ENCODE data around the gene CCL24. TPM values are rescaled to one million over a fixed set of nuclear protein-coding genes. Genes with fewer than 3 reads are reported as not detected.
"Not testable (repeated sequence)": the region's sequence is repeated elsewhere in the genome, so short reads cannot be mapped to it uniquely, and the experiment has no call there.

Gene CCL24
- total and polyA plus RNA-seq, 2 donors: 0.19 to 0.78 TPM

DNA sequence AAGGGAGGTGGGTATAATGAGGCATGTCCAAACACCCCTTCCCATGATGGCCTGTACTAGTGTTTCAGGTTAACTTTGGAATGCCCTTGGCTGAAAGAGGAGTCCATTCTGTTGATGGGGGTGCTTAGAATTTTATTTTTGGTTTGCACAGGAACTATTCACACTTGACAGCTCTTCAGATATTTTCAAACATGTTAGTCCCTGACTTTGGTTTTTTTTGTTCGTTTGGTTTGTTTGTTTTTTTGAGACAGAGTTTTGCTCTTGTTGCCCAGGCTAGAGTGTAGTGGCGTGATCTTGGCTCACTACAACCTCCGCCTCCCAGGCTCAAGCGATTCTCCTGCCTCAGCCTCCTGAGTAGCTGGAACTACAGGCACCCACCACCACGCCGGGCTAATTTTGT is 31.5 kb upstream of the CCL24 start:
- not testable (repeated sequence) for H3K36me3 ChIP-seq (ENCODE audit: control insufficient read depth in 2 of 2, insufficient read depth in 2 of 2, low read length in 1 of 2); H3K27ac ChIP-seq (ENCODE audit: low read depth in 1 of 2, low read length in 1 of 2); H3K4me3 ChIP-seq (ENCODE audit: low read length in 2 of 2); H3K4me1 ChIP-seq (ENCODE audit: control insufficient read depth in 2 of 2, insufficient read depth in 2 of 2, low read length in 2 of 2); H3K27me3 ChIP-seq (ENCODE audit: control insufficient read depth in 2 of 2, insufficient read depth in 1 of 2, low read length in 1 of 2); H3K9me3 ChIP-seq (ENCODE audit: control insufficient read depth in 2 of 2, insufficient read depth in 1 of 2, low read length in 1 of 2)
- peak in 1 of 9 donors; percentile 10 for DNase-seq (ENCODE audit: low read depth in 6 of 9, low spot score in 9 of 9)
- 87% methylated on average over 6 of the region's 6 CpGs for WGBS

DNA sequence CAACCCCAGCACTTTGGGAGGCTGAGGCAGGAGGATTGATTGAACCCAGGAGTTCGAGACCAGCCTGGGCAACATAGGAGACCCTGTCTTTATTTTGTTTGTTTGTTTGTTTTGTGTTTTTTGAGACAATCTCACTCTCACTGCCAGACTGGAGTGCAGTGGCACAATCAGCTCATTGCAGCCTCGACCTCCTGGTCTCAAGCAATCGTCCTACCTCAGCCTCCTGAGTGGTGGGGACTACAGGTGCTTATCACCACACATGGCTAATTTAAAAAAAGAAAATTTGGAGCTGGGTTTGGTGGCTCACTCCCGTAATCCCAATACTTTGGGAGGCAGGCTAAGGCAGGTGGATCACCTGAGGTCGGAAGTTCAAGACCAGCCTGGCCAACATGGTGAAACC is 30.6 kb upstream of the CCL24 start:
- DNase-seq (ENCODE audit: low read depth in 6 of 9, low spot score in 9 of 9): no peak
- Histone ChIP-seq H3K9me3 (ENCODE audit: control insufficient read depth in 2 of 2, insufficient read depth in 1 of 2, low read length in 1 of 2) (no peaks in the 10 kb centered on the region), H3K4me1 (ENCODE audit: control insufficient read depth in 2 of 2, insufficient read depth in 2 of 2, low read length in 2 of 2) (peaks cover 0 to 6% of the 10 kb centered on the region in 2 donors), H3K27ac (ENCODE audit: low read depth in 1 of 2, low read length in 1 of 2) (peak overlapping the region in 1 of 2 donors; percentile 52), H3K27me3 (ENCODE audit: control insufficient read depth in 2 of 2, insufficient read depth in 1 of 2, low read length in 1 of 2) (no peaks in the 10 kb centered on the region), H3K4me3 (ENCODE audit: low read length in 2 of 2) (no peak overlapping the region), H3K36me3 (ENCODE audit: control insufficient read depth in 2 of 2, insufficient read depth in 2 of 2, low read length in 1 of 2) (no peaks in the 10 kb centered on the region)
- 92% methylated on average over 5 of the region's 5 CpGs for WGBS

DNA sequence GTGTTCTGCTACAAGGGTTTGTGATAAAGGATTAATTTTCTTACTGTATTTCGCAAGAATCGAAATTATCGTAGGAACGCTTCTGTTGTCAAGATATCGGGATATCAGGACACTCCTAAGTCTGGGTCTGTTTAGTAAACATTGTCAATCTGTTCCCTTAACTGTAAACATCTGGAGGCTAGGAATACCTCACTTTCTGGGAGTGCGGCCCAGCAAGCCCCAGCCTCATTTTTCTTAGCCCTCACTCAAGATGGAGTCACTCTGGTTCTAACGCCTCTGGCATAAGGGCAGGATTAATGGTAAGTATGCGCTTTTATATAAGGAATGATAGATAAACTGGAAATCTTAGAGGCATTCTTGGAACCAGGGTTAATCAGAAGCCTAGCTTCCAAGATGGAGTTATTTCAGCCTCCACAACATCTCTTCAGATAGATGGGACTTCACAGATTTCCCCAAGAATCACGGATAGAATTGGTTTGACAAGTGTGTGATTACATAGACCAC is 30.1 kb upstream of the CCL24 start:
- Histone ChIP-seq H3K4me3 (ENCODE audit: low read length in 2 of 2) (no peak overlapping the region), H3K4me1 (ENCODE audit: control insufficient read depth in 2 of 2, insufficient read depth in 2 of 2, low read length in 2 of 2) (peaks cover 0 to 6% of the 10 kb centered on the region in 2 donors), H3K36me3 (ENCODE audit: control insufficient read depth in 2 of 2, insufficient read depth in 2 of 2, low read length in 1 of 2) (no peaks in the 10 kb centered on the region), H3K27me3 (ENCODE audit: control insufficient read depth in 2 of 2, insufficient read depth in 1 of 2, low read length in 1 of 2) (no peaks in the 10 kb centered on the region), H3K9me3 (ENCODE audit: control insufficient read depth in 2 of 2, insufficient read depth in 1 of 2, low read length in 1 of 2) (no peaks in the 10 kb centered on the region), H3K27ac (ENCODE audit: low read depth in 1 of 2, low read length in 1 of 2) (no peak overlapping the region)
- WGBS: 98% methylated on average over 9 of the region's 9 CpGs
- DNase-seq (ENCODE audit: low read depth in 6 of 9, low spot score in 9 of 9): no peak

DNA sequence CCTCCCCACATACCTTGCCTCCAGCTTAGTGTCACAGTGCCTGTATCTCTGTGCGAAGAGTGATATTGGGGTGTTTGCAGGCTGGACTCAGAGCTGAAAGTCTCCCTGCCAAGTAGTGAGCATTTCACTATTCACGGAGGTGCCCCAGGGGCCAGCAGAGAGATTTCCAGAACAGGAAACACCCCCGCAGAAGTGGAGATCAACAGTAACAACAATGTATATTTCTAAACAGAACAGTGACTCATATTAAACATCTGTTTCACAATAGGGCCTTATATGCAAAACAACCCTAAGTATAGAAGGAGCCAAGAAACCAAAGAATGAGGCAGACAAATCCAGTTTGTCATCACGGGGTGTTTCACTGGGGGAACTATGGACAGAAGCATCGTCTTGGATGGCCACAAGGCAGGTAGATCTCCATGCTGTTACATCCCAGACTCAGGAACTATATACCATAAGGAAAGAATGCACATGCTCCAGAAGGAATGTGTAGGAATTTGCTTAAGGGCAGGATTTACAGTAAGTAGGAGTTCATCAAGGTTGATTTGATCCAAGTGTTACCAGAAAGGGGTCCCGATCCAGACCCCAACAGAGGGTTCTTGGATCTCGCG is 29.3 kb upstream of the CCL24 start:
- Histone ChIP-seq H3K27me3 (ENCODE audit: control insufficient read depth in 2 of 2, insufficient read depth in 1 of 2, low read length in 1 of 2) (no peaks in the 10 kb centered on the region), H3K4me3 (ENCODE audit: low read length in 2 of 2) (no peak overlapping the region), H3K9me3 (ENCODE audit: control insufficient read depth in 2 of 2, insufficient read depth in 1 of 2, low read length in 1 of 2) (no peaks in the 10 kb centered on the region), H3K4me1 (ENCODE audit: control insufficient read depth in 2 of 2, insufficient read depth in 2 of 2, low read length in 2 of 2) (peaks cover 0 to 6% of the 10 kb centered on the region in 2 donors), H3K36me3 (ENCODE audit: control insufficient read depth in 2 of 2, insufficient read depth in 2 of 2, low read length in 1 of 2) (no peaks in the 10 kb centered on the region), H3K27ac (ENCODE audit: low read depth in 1 of 2, low read length in 1 of 2) (peak overlapping the region; percentile 22 to 52)
- DNase-seq (ENCODE audit: low read depth in 6 of 9, low spot score in 9 of 9): peak in 1 of 9 donors; percentile 6
- WGBS: 84% methylated on average over 8 of the region's 8 CpGs

DNA sequence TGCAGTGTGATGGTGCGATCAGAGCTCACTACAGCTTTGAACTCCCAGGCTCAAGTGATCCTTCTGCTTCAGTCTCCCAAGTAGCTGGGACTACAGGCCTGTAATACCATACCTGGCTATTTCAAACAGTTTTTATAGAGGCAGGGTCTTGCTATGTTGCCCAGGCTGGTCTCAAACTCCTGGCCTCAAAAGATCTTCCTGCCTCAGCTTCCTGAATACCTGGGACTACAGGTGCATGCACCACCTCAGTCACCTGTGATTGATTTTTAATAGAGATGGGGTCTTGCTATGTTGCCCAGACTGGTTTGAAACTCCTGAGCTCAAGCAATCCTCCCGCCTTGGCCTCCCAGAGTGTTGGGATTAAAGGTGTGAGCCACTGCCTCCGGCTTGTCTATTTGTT is 26.4 kb upstream of the CCL24 start:
- H3K4me3 ChIP-seq (ENCODE audit: low read length in 2 of 2): no peak overlapping the region
- no peaks in the 10 kb centered on the region for H3K9me3 ChIP-seq (ENCODE audit: control insufficient read depth in 2 of 2, insufficient read depth in 1 of 2, low read length in 1 of 2)
- H3K27me3 ChIP-seq (ENCODE audit: control insufficient read depth in 2 of 2, insufficient read depth in 1 of 2, low read length in 1 of 2): no peaks in the 10 kb centered on the region
- DNase-seq (ENCODE audit: low read depth in 6 of 9, low spot score in 9 of 9): no peak
- no peak overlapping the region for H3K27ac ChIP-seq (ENCODE audit: low read depth in 1 of 2, low read length in 1 of 2)
- H3K4me1 ChIP-seq (ENCODE audit: control insufficient read depth in 2 of 2, insufficient read depth in 2 of 2, low read length in 2 of 2): peaks cover 0 to 6% of the 10 kb centered on the region in 2 donors
- WGBS: 98% methylated on average over 3 of the region's 3 CpGs
- H3K36me3 ChIP-seq (ENCODE audit: control insufficient read depth in 2 of 2, insufficient read depth in 2 of 2, low read length in 1 of 2): no peaks in the 10 kb centered on the region

DNA sequence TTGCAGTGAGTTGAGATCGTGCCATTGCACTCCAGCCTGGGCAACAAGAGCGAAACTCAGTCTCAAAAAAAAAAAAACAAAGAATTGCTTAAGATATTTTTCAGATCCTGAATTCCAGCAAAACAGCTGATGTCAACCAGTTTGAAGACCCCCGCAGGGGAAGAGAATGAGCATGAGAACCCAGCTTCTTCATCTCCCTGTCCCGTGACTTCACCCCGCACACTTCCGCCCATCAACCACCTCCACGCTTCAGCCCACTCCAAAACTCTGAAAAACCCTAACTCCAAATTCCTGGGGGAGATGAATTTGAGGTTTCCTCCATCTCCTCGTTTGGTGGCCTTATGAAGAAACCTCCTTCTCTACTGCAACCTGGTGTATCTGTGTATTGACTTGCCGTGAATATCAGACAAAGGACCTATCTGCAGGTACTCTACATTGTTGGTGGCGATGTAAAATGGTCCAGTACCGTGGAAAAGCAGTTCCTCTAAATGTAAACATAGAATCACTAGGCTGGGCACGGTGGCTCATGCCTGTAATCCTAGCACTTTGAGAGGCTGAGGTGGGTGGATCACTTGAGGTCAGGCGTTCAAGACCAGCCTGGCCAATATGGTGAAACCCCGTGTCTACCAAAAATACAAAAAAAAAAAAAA is 24.8 kb upstream of the CCL24 start:
- H3K9me3 ChIP-seq (ENCODE audit: control insufficient read depth in 2 of 2, insufficient read depth in 1 of 2, low read length in 1 of 2); H3K27me3 ChIP-seq (ENCODE audit: control insufficient read depth in 2 of 2, insufficient read depth in 1 of 2, low read length in 1 of 2); H3K36me3 ChIP-seq (ENCODE audit: control insufficient read depth in 2 of 2, insufficient read depth in 2 of 2, low read length in 1 of 2); H3K4me1 ChIP-seq (ENCODE audit: control insufficient read depth in 2 of 2, insufficient read depth in 2 of 2, low read length in 2 of 2); H3K4me3 ChIP-seq (ENCODE audit: low read length in 2 of 2); H3K27ac ChIP-seq (ENCODE audit: low read depth in 1 of 2, low read length in 1 of 2); DNase-seq (ENCODE audit: low read depth in 6 of 9, low spot score in 9 of 9): not testable (repeated sequence)
- 91% methylated on average over 14 of the region's 14 CpGs for WGBS

DNA sequence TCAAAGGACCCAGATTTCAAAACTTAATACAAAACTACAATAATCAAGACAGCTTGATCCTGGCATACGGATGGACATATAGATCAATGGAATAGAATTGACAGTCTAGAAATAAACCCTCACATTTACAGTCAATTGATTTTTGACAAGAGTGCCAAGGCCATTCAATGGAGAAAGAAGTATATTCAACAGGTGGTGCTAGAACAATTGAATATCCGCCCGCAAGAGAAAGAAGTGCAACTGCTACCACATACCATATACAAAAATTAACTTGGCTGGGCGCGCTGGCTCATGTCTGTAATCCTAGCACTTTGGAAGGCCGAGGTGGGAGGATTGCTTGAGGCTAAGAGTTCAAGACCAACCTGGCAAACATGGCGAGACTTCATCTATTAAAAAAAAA is 23.2 kb upstream of the CCL24 start:
- no peak for DNase-seq (ENCODE audit: low read depth in 6 of 9, low spot score in 9 of 9)
- no peaks in the 10 kb centered on the region for H3K27me3 ChIP-seq (ENCODE audit: control insufficient read depth in 2 of 2, insufficient read depth in 1 of 2, low read length in 1 of 2)
- 98% methylated on average over 7 of the region's 7 CpGs for WGBS

DNA sequence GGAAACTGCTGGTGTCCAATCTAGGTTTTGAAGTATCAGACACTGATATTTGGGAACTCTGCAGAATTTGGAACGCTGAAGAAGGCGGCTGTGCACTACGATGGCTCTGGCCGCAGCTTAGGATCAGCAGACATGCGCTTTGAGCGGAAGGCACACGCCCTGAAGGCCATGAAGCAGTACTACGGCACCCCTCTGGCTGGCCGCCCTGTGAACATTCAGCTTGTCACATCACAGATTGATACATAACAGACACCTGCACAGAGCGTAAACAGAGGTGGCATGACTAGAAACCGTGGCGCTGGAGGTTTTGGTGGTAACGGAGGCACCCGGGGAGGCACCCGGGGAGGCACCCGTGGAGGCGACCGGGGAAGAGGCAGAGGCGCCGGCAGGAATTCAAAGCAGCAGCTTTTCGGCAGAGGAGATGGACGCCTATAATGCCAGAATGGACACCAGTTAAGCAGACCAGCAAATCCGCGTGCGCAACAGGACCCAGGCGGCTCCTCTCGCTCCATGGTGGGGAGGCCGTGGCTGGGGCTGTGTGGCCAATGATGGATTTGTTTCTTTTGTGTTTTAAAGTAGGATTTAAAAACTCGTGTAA is 22.2 kb upstream of the CCL24 start:
- Histone ChIP-seq H3K4me3 (ENCODE audit: low read length in 2 of 2) (no peak overlapping the region), H3K27me3 (ENCODE audit: control insufficient read depth in 2 of 2, insufficient read depth in 1 of 2, low read length in 1 of 2) (no peaks in the 10 kb centered on the region), H3K9me3 (ENCODE audit: control insufficient read depth in 2 of 2, insufficient read depth in 1 of 2, low read length in 1 of 2) (no peaks in the 10 kb centered on the region), H3K4me1 (ENCODE audit: control insufficient read depth in 2 of 2, insufficient read depth in 2 of 2, low read length in 2 of 2) (no peaks in the 10 kb centered on the region), H3K27ac (ENCODE audit: low read depth in 1 of 2, low read length in 1 of 2) (no peak overlapping the region), H3K36me3 (ENCODE audit: control insufficient read depth in 2 of 2, insufficient read depth in 2 of 2, low read length in 1 of 2) (no peaks in the 10 kb centered on the region)
- DNase-seq (ENCODE audit: low read depth in 6 of 9, low spot score in 9 of 9): no peak
- WGBS: 96% methylated on average over 29 of the region's 29 CpGs

More for the DNA sequence above, 23.2 kb upstream of the CCL24 start:
- Histone ChIP-seq H3K4me1 (ENCODE audit: control insufficient read depth in 2 of 2, insufficient read depth in 2 of 2, low read length in 2 of 2) (no peaks in the 10 kb centered on the region), H3K27ac (ENCODE audit: low read depth in 1 of 2, low read length in 1 of 2) (no peak overlapping the region), H3K9me3 (ENCODE audit: control insufficient read depth in 2 of 2, insufficient read depth in 1 of 2, low read length in 1 of 2) (no peaks in the 10 kb centered on the region), H3K36me3 (ENCODE audit: control insufficient read depth in 2 of 2, insufficient read depth in 2 of 2, low read length in 1 of 2) (no peaks in the 10 kb centered on the region), H3K4me3 (ENCODE audit: low read length in 2 of 2) (no peak overlapping the region)

DNA sequence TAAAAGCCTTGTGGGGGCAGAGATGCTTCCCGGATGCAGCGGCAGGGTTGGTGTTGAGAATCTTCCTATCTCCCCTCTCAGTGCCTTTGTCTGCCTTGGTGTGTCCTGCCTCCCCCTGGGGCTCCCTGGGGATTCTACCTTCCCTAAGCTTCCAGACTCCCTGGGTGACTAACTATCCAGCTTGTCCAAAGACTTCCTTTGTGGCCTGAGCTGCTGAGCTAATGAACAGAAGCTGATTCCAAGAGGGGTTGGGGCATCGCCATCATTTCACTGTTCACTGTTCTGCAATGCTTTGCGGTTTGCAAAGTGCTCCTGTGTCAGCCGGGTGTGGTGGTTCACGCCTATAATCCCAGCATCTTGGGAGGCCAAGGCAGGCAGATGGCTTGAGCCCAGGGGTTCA is 20.1 kb upstream of the CCL24 start:
- not testable (repeated sequence) for H3K27me3 ChIP-seq (ENCODE audit: control insufficient read depth in 2 of 2, insufficient read depth in 1 of 2, low read length in 1 of 2); H3K36me3 ChIP-seq (ENCODE audit: control insufficient read depth in 2 of 2, insufficient read depth in 2 of 2, low read length in 1 of 2); H3K9me3 ChIP-seq (ENCODE audit: control insufficient read depth in 2 of 2, insufficient read depth in 1 of 2, low read length in 1 of 2); DNase-seq (ENCODE audit: low read depth in 6 of 9, low spot score in 9 of 9); H3K4me1 ChIP-seq (ENCODE audit: control insufficient read depth in 2 of 2, insufficient read depth in 2 of 2, low read length in 2 of 2); H3K27ac ChIP-seq (ENCODE audit: low read depth in 1 of 2, low read length in 1 of 2); H3K4me3 ChIP-seq (ENCODE audit: low read length in 2 of 2)
- 97% methylated on average over 6 of the region's 6 CpGs for WGBS
